Epithelial cell of proximal tubule (primary cell): ENCODE measurements around the gene MINDY4. TPM values are rescaled to one million over a fixed set of nuclear protein-coding genes. Genes with fewer than 3 reads are reported as not detected.

Source experiments
- DNase-seq: peaks from one replicate; pipeline ENCODE4 v3.0.0-alpha.2; 2011; ENCODE audit warnings: low read depth
- H3K4me3 ChIP-seq: 2 replicates; pipeline ENCODE4 v1.5.1; 2011; ENCODE audit warnings: low read depth, mild to moderate bottlenecking, low read length
- total RNA-seq: library from RNA; depleted of rRNA; stranded (reverse); fragments of >200 nt; gene quantifications from 2 replicates; pipeline ENCODE4 v1.2.3, GENCODE V29; 2015
- TF ChIP-seq, protein P1 (sequence below): conservative IDR thresholded peaks from 2 replicates; pipeline ENCODE4 v1.5.1; 2012; ENCODE audit warnings: low read depth, mild to moderate bottlenecking, low read length

Gene MINDY4
- total RNA-seq, 1 donor from 2014 or later, result 5.2 TPM

- H3K4me3 ChIP-seq, result no peak overlapping the region
- TF ChIP-seq, protein P1, sequence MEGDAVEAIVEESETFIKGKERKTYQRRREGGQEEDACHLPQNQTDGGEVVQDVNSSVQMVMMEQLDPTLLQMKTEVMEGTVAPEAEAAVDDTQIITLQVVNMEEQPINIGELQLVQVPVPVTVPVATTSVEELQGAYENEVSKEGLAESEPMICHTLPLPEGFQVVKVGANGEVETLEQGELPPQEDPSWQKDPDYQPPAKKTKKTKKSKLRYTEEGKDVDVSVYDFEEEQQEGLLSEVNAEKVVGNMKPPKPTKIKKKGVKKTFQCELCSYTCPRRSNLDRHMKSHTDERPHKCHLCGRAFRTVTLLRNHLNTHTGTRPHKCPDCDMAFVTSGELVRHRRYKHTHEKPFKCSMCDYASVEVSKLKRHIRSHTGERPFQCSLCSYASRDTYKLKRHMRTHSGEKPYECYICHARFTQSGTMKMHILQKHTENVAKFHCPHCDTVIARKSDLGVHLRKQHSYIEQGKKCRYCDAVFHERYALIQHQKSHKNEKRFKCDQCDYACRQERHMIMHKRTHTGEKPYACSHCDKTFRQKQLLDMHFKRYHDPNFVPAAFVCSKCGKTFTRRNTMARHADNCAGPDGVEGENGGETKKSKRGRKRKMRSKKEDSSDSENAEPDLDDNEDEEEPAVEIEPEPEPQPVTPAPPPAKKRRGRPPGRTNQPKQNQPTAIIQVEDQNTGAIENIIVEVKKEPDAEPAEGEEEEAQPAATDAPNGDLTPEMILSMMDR, result no peak
- no peak for DNase-seq
Observed at GRCh38 chr7:30861612-30862011, 90.4 kb downstream of the MINDY4 start.

DNA sequence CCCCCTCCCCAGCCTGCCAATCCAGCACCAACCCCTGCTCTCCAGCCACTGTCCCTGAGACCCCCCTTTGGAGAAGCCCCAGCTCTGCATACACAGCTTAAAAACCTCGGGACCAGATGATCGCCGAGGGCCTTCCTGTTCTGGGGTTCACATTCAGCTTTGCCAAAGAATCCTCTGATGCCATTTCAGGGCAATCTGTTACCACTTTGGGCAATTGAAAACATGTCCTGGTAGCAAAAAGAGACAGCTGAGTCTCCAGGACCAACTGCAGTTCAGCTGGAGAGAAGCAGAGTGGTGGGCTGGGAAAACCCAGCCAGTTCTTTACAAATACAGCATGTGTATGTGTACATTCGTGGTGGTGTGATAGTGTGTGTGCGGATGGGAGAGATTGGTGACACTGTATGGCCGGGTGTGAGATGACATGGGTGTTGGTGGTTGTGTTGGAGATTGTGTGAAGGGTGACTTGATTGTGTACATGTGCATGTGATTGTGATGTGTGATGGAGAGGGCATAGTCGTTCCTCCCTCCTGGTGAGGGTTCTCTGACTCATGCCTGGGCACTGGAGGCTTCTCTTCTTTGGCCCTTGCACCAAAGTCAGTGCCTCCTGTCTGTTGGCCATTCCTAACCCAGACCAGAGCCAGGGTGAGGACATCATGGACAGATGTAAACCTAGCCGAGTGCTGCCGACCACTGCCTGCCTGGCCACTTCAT is 91.9 kb downstream of the MINDY4 start:
- no peak for DNase-seq
- TF ChIP-seq, protein P1, result no peak
- no peak overlapping the region for H3K4me3 ChIP-seq

DNA sequence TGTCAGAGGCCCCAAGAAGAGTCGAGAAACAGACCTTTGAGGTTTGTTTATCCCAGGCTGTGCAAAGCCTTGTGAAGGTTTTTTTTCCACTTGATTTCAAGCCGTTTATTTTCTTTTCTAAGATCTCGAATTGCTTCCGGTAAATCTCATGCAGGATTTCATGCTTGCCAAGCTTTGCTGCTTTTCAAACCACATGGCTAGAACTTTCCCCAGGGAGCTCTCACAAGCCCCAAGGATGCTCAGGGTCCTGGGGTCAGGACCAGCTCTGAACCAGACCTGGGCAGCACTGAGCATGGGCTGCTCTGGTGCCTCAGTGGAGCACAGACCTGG is 92.5 kb downstream of the MINDY4 start:
- TF ChIP-seq, protein P1, result no peak
- no peak for DNase-seq
- H3K4me3 ChIP-seq, result no peak overlapping the region

- no peak overlapping the region for H3K4me3 ChIP-seq
- no peak for DNase-seq
- TF ChIP-seq, protein P1, result no peak
Observed at GRCh38 chr7:30864101-30864500, 92.9 kb downstream of the MINDY4 start.

DNA sequence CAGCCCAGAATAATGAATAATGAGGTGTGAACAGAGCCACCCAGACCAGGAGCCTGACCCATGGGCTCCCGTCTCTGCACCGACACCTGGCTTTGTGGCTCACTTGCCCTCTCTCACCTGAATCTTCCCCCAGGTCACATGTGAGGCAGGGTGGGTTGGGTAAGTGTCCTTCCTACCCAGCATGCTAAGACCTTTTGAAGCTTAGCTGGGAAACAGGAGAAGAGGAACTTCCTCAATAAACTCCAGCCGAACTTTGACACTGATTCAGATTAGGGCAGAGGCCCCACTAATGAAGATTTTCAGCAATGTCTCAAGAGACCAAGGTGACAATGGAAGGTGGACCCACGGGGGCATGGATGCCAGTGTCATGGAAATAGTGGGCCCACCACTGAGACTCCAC is 93.9 kb downstream of the MINDY4 start:
- no peak overlapping the region for H3K4me3 ChIP-seq
- TF ChIP-seq, protein P1, result no peak
- DNase-seq, result no peak

DNA sequence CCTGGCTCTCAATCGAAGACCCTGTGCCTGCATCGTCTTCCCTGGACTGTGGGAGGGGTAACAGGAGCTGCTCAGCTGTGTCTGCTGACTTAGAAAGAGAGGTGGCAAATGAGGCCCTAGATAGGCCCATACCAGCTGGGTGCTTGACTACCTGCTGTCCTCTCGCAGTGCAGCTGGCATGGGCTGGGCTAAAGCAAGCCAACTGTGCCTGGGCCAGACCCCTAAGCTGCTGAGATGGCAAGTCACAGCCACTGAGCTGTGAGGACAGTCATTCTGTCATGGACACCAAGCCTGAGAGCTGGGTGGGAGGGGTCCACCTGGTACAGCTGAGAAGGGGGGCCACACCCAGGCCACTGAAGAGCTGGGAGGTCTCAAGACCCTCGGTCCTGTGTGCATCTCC is 94.6 kb downstream of the MINDY4 start:
- DNase-seq, result no peak
- TF ChIP-seq, protein P1, result no peak
- no peak overlapping the region for H3K4me3 ChIP-seq

GRCh38 chr7:30866939-30867338 is 95.7 kb downstream of the MINDY4 start:
- no peak for DNase-seq

More at GRCh38 chr7:30866939-30867338, 95.7 kb downstream of the MINDY4 start:
- no peak overlapping the region for H3K4me3 ChIP-seq
- TF ChIP-seq, protein P1, result no peak
